Embryonic facial prominence (tissue), 1 donor: ENCODE measurements around the gene PRMT6.
A peak's percentile ranks its signal among the peaks of the same experiment; 100 is the strongest.
"Not testable (repeated sequence)": the region's sequence is repeated elsewhere in the genome, so short reads cannot be mapped to it uniquely, and the experiment has no call there.

Experiments
- DNase-seq: peaks from one replicate; pipeline ENCODE4 v3.0.0-alpha.2; 2016; ENCODE audit errors: extremely low spot score

PRMT6 gene

DNA sequence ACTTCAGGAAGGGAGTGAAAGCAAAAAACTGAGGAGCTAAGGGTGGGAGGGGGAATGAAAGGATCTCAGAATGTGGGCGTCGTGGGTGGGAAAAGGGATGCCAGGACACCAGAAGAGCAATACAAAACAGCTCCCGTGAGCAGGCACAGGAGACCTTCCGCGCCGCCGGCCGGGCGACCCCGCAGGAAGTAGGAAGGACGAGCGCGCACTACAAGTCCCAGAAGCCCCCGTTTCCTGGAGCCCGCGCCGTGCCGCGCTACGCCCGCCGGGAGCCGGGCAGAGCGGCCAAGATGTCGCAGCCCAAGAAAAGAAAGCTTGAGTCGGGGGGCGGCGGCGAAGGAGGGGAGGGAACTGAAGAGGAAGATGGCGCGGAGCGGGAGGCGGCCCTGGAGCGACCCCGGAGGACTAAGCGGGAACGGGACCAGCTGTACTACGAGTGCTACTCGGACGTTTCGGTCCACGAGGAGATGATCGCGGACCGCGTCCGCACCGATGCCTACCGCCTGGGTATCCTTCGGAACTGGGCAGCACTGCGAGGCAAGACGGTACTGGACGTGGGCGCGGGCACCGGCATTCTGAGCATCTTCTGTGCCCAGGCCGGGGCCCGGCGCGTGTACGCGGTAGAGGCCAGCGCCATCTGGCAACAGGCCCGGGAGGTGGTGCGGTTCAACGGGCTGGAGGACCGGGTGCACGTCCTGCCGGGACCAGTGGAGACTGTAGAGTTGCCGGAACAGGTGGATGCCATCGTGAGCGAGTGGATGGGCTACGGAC is at the start of gene PRMT6:
Gene PRMT6, plus strand, starts transcription at position 249 of the 771 bp plus-strand sequence. Its CDS starts 42 bp downstream, at position 291.
- DNase-seq: peak; percentile 89

- no peak for DNase-seq
Observed at GRCh38 chr1:107009281-107009680, 47.2 kb upstream of the PRMT6 start.

DNA sequence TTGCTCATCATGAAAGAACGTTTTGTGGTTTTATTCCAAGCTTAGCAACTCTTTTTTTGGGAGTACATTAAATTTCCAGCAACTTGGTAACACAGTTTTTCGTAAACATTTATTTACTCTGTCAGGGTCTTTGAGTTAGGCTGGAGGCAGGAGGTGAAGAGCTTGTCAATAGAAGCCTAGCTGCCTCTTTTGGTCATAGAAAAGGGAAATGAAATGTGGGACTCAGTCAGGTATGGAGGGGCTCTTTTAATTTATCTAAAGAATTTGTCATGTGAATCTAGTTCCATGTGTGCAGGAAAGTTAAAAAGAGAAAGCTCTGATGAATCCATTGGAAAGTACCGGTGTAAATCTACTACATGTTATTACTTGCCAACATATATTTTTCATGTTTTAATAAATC is 45.9 kb upstream of the PRMT6 start:
- no peak for DNase-seq

GRCh38 chr1:107016376-107016978 is 40.0 kb upstream of the PRMT6 start:
- no peak for DNase-seq

- no peak for DNase-seq
Observed at GRCh38 chr1:107018445-107018844, 38.0 kb upstream of the PRMT6 start.

GRCh38 chr1:107019166-107019565 is 37.3 kb upstream of the PRMT6 start:
- DNase-seq: no peak

- DNase-seq: not testable (repeated sequence)
Observed at GRCh38 chr1:107038874-107039273, 17.6 kb upstream of the PRMT6 start.

DNA sequence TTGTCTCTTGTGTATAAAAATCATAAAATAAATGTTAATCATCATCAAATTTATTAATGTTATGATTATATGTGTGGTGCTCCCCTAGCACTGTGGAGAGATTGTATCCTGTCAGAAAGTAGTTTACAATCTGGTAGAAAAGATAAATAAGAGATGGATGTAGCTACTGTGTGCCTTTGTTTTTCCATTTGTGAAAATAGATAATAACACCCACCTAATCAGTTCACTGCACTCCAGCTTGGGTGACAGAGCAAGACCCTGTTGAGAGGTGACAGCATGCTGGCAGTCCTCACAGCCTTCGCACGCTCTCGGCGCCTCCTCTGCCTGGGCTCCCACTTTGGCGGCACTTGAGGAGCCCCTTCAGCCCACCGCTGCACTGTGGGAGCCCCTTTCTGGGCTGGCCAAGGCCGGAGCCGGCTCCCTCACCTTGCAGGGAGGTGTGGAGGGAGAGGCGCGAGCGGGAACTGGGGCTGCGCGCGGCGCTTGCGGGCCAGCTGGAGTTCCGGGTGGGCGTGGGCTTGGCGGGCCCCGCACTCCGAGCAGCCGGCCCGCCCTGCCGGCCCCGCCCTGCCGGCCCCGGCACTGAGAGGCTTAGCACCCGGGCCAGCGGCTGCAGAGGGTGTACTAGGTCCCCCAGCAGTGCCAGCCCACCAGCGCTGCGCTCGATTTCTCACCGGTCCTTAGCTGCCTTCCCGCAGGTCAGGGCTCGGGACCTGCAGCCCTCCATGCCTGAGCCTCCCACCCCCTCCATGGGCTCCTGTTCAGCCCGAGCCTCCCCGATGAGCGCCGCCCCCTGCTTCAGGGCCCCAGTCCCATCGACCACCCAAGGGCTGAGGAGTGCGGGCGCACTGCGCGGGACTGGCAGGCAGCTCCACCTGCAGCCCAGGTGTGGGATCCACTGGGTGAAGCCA is 11.9 kb upstream of the PRMT6 start:
- DNase-seq: not testable (repeated sequence)

GRCh38 chr1:107047602-107048001 is 8.9 kb upstream of the PRMT6 start:
- no peak for DNase-seq

GRCh38 chr1:107048241-107048640 is 8.2 kb upstream of the PRMT6 start:
- no peak for DNase-seq

DNA sequence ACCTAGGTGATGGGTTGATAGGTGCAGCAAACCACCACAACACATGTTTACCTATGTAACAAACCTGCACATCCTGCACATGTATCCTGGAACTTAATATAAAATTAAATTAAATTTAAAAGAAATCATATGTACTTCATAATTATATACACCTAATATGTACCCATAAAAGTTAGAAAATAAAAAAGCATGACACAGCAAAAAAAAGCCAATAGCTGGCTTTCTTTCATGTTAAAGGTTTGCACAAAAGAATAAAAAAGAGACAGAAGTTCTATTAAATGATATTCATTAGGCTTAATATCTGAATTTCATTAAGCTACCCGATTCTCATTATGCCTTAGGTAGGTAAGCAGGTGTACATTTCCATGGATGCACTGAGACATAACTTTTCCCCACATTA is 5.2 kb upstream of the PRMT6 start:
- DNase-seq: no peak

- not testable (repeated sequence) for DNase-seq
Observed at GRCh38 chr1:107055919-107056425, 502 bp upstream of the PRMT6 start.

- no peak for DNase-seq
Observed at GRCh38 chr1:107057197-107058133, 991 bp downstream of the PRMT6 start.

GRCh38 chr1:107058245-107059032 is 2.0 kb downstream of the PRMT6 start:
- DNase-seq: no peak

GRCh38 chr1:107061886-107062285 is 5.4 kb downstream of the PRMT6 start:
- DNase-seq: no peak

GRCh38 chr1:107073493-107073892 is 17.0 kb downstream of the PRMT6 start:
- DNase-seq: no peak

GRCh38 chr1:107076841-107077240 is 20.4 kb downstream of the PRMT6 start:
- DNase-seq: no peak

DNA sequence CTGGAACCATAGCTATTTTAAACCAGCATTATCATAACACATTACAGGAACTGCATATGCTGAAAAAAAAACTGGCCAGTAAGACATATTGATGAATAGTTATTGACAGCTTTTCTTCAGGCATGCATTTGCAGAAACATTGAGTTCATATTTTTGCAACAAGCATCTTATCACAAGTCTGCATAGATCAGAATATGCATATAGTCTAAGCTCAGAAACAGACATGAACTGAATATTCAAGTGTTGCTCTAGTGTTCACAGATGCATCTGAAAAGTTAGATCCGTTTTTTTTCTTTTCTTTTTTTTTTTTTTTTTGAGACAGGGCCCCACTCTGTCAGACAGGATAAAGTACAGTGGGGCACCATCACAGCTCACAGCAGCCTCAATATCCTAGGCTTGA is 22.8 kb downstream of the PRMT6 start:
- no peak for DNase-seq

DNA sequence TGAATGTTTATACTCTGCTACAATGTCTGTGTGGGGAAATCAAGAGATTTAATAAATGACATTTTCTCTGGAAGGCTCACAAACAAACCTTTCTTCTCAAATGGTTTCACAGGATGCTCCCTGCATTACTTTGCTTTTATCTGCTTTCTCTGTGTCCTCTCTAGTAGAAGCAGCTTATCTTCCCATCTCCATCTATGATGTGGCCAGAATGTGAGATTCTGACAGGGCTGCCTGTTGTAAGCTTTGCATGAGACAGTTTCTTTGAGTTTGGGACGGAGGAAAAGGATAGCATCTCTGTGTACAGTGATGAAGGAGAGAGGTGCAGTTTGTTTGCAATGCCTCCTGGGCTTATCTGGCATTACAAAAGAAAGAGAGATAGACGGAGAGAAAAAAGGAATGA is 24.6 kb downstream of the PRMT6 start:
- no peak for DNase-seq

DNA sequence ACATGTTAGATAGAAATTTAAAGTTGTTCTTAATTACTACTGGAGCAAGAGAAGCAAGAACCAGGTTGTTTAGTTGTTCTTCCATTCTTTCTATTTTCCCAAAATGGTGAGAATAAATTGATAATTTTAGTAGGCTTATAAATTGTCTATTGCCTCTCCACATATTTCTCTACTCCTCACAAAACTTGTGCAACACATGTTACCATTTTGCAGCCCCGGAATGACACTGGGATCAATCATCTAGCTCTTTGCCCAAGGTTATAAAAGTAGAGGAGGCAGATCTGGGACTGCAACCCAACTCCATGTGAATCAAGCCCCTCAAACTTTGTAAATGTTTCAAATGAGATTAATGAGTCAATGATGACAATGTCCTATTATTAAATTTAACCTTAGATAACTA is 34.9 kb downstream of the PRMT6 start:
- no peak for DNase-seq
